VCaP (cell line): ENCODE data around the gene VEGFC.

Experiments
- H3K27ac ChIP-seq: fragments of 450-650 bp; 2 replicates; pipeline ENCODE4 v1.5.1; 2017
- TF ChIP-seq, protein P1 (sequence below): fragments of 450-650 bp; conservative IDR thresholded peaks from 2 replicates; pipeline ENCODE4 v1.5.1; 2017; ENCODE audit warnings: mild to moderate bottlenecking, moderate library complexity

VEGFC gene

GRCh38 chr4:176795441-176795840 is 2.7 kb upstream of the VEGFC start:
- TF ChIP-seq, protein P1, sequence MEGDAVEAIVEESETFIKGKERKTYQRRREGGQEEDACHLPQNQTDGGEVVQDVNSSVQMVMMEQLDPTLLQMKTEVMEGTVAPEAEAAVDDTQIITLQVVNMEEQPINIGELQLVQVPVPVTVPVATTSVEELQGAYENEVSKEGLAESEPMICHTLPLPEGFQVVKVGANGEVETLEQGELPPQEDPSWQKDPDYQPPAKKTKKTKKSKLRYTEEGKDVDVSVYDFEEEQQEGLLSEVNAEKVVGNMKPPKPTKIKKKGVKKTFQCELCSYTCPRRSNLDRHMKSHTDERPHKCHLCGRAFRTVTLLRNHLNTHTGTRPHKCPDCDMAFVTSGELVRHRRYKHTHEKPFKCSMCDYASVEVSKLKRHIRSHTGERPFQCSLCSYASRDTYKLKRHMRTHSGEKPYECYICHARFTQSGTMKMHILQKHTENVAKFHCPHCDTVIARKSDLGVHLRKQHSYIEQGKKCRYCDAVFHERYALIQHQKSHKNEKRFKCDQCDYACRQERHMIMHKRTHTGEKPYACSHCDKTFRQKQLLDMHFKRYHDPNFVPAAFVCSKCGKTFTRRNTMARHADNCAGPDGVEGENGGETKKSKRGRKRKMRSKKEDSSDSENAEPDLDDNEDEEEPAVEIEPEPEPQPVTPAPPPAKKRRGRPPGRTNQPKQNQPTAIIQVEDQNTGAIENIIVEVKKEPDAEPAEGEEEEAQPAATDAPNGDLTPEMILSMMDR: no peak
- H3K27ac ChIP-seq: peak overlapping the region; percentile 47

GRCh38 chr4:176794651-176795050 is 1.9 kb upstream of the VEGFC start:
- peak overlapping the region; percentile 47 for H3K27ac ChIP-seq
- TF ChIP-seq, protein P1: no peak

GRCh38 chr4:176794151-176794550 is 1.4 kb upstream of the VEGFC start:
- peak overlapping the region; percentile 47 for H3K27ac ChIP-seq
- TF ChIP-seq, protein P1: no peak

DNA sequence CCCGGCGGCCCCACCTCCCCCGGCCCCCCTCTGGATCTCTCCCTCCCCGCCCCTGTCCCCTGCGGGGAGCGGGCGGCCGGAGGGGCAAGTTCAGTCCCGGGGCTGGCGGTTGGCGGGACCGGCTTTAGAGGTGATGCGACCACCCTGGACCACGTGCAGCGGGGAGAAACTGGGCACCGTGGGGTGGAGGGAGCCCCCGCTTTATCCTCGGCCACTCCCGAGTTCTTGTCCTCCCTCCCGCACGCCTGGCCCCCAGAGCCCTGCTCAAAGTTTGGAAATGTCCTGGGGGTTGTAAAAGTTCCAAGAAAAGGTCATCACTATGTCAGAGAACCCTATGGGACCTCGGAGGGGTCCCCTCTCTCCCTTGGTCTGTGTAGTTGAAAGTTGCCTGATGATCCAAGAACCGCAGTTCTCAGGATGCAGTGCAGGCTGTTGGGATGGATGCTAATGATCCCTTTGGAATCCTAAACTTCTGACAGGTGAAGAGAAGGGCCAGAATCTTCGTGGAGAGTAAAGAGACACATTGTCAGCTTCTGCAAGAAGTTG is 411 bp upstream of the VEGFC start:
- TF ChIP-seq, protein P1: 0 out of 2 replicates have a peak, but pooled peaks have one; percentile 2
- H3K27ac ChIP-seq: no peak overlapping the region

- TF ChIP-seq, protein P1: no peak
Measured at GRCh38 chr4:176791591-176792325, 964 bp downstream of the VEGFC start.

DNA sequence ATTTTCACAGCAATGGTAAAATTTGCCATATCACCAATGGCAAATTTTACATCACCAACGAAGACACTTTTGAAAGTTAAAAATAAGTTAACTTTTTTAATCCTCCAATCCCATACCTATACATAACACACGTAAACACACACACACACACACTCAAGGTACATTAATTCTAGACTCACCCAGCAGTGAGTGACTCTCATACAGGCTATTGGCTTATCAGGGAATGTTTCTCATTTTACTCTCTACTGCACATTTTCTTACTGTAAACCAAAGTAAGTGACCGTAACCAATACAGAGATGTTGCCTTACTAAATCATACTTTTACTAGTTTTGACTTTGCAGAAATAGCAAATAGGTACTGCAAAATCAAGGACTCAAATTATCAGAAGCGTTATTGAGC is 2.3 kb downstream of the VEGFC start:
- TF ChIP-seq, protein P1: no peak
- no peak overlapping the region for H3K27ac ChIP-seq

More at GRCh38 chr4:176791591-176792325, 964 bp downstream of the VEGFC start:
- no peak overlapping the region for H3K27ac ChIP-seq

GRCh38 chr4:176789955-176790354 is 2.8 kb downstream of the VEGFC start:
- TF ChIP-seq, protein P1: peak; percentile 78
- H3K27ac ChIP-seq: no peak overlapping the region
